OCI-LY7 (cell line): ENCODE results near the gene AKAP13.
"Not testable (repeated sequence)": the region's sequence is repeated elsewhere in the genome, so short reads cannot be mapped to it uniquely, and the experiment has no call there.

Experiments used
- EZH2phosphoT487 ChIP-seq: fragments of 200-600 bp; sonication (generic); IDR thresholded peaks from 2 replicates; pipeline ENCODE4 v1.6.1; 2018; ENCODE audit warnings: low read depth, borderline replicate concordance, mild to moderate bottlenecking, mixed run types, antibody characterized with exemption, low read length, moderate library complexity, mixed read lengths
- TF ChIP-seq, protein P1 (sequence below): fragments of 200-600 bp; sonication (generic); conservative IDR thresholded peaks from 2 replicates; pipeline ENCODE4 v1.5.1; 2014; ENCODE audit warnings: mild to moderate bottlenecking, antibody characterized with exemption, low read length, moderate library complexity, mixed read lengths

DNA sequence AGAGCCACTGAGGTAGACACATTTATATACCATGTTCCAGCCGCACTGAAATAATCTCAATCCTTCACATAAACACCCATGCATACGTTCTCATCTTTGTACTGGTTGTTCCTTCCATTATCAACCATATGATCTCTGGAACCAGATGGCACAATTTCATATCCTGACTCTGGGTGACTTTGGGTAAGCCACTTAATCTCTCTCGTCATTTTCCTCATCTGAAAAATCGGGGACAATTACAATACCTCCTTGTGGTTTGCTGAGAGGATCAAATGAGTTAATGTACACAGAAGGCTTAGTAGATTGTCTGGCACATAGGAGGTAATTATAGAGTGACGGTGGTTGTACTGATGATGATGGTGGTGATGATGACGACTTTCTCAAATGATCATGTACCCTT is 38.2 kb upstream of the AKAP13 start:
- not testable (repeated sequence) for TF ChIP-seq EZH2phosphoT487
- TF ChIP-seq, protein P1, sequence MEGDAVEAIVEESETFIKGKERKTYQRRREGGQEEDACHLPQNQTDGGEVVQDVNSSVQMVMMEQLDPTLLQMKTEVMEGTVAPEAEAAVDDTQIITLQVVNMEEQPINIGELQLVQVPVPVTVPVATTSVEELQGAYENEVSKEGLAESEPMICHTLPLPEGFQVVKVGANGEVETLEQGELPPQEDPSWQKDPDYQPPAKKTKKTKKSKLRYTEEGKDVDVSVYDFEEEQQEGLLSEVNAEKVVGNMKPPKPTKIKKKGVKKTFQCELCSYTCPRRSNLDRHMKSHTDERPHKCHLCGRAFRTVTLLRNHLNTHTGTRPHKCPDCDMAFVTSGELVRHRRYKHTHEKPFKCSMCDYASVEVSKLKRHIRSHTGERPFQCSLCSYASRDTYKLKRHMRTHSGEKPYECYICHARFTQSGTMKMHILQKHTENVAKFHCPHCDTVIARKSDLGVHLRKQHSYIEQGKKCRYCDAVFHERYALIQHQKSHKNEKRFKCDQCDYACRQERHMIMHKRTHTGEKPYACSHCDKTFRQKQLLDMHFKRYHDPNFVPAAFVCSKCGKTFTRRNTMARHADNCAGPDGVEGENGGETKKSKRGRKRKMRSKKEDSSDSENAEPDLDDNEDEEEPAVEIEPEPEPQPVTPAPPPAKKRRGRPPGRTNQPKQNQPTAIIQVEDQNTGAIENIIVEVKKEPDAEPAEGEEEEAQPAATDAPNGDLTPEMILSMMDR = not testable (repeated sequence)
